Measurements from ENCODE around the gene SNAP29.

Gene SNAP29

GRCh38 chr22:20940186-20940651 lies 81.4 kb downstream of the SNAP29 start:
- Mint-ChIP-seq H3K4me3 (no peak overlapping the region), H3K27me3 (no peaks in the 10 kb centered on the region), H3K9me3 (no peaks in the 10 kb centered on the region), H3K27ac (no peak overlapping the region), H3K4me1 (peaks cover 91% of the 10 kb centered on the region)
- DNase-seq (no peak), ATAC-seq (no peak)

All from stimulated activated naive CD8-positive, alpha-beta T cell treated with anti-CD3 and anti-CD28 coated beads, Interleukin-15, amount 100 ng/mL, for 72 hours (primary cell).